ENCODE measurements around the gene RAMP1.

Gene RAMP1

GRCh38 chr2:237913193-237913917 is 53.9 kb downstream of the RAMP1 start:
- DNase-seq, result no peak

DNA sequence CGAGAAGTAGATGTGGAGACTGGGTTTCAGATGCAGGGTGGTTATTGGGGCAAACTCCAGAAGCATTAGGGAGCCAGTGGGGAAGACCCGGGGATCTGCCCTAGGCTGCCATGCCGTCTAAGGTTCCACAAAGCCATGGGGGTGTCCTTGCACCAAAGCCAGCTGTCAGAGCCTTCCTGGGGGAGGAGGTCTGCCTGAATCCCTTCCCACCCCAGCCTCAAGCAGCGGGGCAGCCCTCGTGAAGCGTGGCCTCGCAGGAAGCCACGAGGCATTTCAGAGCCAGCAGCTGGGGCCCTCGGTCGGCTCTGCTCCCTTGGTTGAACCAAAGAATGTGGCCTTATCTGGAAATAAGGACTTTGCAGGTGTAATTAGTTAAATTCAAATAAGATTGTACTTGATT is 56.2 kb downstream of the RAMP1 start:
- no peak for DNase-seq

- DNase-seq, result no peak
Measured at GRCh38 chr2:237916296-237916695, 56.9 kb downstream of the RAMP1 start.

DNA sequence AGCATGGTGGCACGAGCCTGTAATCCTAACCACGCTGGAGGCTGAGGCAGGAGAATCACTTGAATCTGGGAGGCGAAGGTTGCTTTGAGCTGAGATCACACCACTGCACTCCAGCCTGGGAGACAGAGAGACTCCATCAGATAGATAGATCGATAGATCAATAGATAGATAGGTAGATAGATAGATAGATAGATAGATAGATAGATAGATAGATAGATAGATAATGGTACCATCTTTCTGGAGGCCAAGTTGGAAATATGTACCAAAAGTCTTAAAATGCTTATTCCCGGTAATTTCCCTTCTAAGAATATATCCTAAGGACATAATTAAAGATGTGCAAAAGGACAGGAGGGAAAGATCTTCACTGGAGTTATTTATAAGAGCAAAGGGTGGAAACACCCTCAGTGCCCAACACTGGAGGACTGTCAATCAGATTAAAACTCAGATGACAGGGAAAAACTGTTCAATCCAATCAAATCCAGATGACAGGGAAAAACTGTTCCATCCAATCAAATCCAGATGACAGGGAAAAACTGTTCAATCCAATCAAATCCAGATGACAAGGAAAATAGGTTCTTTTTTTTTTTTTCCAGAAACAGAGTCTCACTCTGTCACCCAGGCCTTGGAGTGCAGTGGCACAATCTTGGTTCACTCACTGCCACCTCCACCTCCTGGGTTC is 58.4 kb downstream of the RAMP1 start:
- no peak for DNase-seq

- peak in 3 of 56 donors; percentile 14 to 26 (median 17) for DNase-seq
Measured at GRCh38 chr2:237919593-237919992, 60.2 kb downstream of the RAMP1 start.

- DNase-seq, result no peak
Measured at GRCh38 chr2:237920673-237921072, 61.2 kb downstream of the RAMP1 start.

GRCh38 chr2:237921967-237922492 is 62.6 kb downstream of the RAMP1 start:
- no peak for DNase-seq

GRCh38 chr2:237922641-237923361 is 63.4 kb downstream of the RAMP1 start:
- no peak for DNase-seq

DNA sequence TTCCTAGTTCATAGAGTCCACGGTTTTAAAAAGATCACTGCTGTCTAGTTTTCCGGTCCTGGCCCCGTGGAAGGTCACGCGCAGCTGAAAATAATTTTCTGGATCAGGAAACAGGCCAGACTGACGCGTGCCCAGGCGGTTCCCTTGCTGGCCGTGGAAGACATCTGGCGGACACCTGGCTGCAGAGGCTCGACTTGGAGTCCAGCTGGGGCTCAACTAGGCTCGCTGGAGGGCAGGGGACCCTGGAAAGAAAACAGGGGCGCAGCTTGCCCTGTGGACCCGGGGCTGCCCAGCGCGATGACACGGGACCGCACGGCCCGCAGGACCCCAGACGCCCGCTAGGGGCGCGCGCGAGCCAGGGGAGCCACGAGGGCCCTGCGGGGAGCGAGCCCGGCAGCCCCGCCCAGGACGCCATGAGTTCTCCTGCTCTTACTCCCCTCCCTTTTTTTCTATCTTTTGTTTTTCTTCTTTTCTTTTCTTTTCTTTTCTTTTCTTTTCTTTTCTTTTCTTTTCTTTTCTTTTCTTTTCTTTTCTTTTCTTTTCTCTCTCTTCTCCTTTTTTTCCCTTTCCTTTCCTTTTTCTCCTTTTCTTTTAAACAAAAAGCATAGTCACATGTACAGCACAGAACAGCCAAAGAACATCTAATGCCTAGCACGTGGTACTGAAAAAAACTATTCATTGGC is 64.2 kb downstream of the RAMP1 start:
- peak in 20 of 56 donors; percentile 6 to 60 (median 25) for DNase-seq

DNA sequence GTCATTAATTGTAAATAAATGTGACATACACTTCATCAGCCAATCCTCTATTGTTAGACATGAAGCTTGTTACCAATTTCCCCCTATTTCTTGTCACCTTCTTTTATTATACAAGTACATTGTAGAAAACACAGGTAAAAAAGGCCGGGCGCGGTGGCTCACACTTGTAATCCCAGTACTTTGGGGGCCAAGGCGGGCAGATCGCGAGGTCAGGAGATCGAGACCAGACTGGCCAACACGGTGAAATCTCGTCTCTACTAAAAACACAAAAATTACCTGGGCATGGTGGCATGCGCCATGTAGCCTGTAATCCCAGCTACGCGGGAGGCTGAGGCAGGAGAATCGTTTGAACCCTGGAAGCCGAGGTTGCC is 64.7 kb downstream of the RAMP1 start:
- DNase-seq, result no peak

DNA sequence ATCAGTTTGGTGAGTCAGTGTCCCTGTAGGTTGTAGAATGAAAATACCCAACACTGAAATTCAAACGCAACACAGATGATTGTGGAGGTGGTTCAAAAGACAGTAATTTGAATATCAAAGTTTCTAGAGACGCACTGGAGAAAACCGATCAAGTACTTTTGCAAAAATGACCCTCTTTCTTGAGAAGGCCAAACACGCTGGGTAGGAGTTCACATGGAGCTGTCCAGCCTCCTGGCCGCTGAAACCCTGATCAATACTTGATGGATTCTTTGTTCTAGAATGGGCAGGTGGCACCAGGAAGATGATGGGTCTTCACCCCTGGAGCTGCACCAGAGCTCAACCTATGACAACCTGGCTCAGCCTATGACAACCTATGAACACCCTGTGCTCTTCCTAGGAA is 67.7 kb downstream of the RAMP1 start:
- DNase-seq, result no peak

GRCh38 chr2:237927986-237928385 is 68.6 kb downstream of the RAMP1 start:
- DNase-seq, result no peak

- no peak for DNase-seq
Measured at GRCh38 chr2:237929979-237930378, 70.6 kb downstream of the RAMP1 start.

GRCh38 chr2:237931205-237931721 is 71.8 kb downstream of the RAMP1 start:
- no peak for DNase-seq

DNA sequence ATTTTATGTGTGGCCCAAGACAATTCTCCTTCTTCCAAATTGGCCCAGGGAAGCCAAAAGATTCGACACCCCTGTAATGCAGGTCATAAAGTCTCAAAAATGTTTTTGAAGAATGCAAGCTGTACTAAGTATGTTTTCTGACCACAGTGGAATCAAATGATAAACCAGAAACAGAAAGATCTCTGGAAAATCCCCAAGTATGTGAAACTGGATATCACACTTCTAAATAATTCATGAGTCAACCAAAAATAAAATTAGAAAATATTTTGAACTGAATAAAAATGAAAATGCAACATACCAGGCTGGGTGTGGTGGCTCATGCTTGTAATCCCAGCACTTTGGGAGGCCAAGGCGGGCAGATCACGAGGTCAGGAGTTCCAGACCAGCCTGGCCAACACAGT is 73.3 kb downstream of the RAMP1 start:
- no peak for DNase-seq

DNA sequence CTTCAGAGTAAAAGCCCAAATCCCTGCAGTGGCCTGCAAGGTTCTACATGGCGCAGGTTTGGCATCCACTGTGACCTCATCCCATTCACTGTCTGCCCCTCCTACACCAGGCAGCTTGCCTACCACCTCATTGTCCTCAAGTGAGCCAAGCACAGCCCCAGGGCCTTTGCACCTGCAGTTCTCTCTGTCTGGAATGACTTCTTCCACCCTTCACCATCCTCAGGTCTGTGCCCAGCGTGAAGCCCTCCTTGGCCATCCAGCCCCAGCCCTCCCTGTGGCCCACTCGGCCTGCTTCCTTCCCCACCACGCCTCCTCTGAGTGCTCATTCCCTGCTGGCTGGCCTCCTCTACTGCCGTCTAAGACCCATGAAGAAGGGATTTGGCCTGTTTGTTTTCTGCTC is 74.8 kb downstream of the RAMP1 start:
- DNase-seq, result no peak

GRCh38 chr2:237935740-237936452 is 76.5 kb downstream of the RAMP1 start:
- no peak for DNase-seq

GRCh38 chr2:237939251-237939650 is 79.8 kb downstream of the RAMP1 start:
- no peak for DNase-seq

DNA sequence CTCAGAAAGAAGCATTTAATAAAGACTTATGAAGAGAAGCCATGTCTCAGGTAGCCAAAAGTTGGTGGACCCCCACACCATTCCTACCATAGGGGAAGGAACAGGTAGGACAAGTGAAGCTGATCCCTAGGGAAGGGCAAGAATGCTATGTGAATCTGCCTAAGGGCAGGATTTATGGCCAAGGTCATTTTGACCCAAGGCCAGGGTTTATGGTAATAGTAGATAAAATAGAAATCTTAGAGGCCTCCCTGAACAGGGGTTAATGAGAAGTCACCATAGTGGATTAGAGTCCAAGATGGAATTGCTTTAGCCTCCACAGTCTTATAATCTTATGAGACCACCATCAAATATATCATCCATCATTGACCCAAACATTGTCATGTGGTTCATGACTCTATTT is 81.4 kb downstream of the RAMP1 start:
- no peak for DNase-seq

- DNase-seq, result no peak
Measured at GRCh38 chr2:237941239-237941638, 81.8 kb downstream of the RAMP1 start.

GRCh38 chr2:237942513-237942899 is 83.1 kb downstream of the RAMP1 start:
- no peak for DNase-seq

Data from nucleus accumbens (tissue), 56 donors.